GM13976 (cell line): Measurements from ENCODE around the gene S100A9.
A peak's percentile ranks its signal among the peaks of the same experiment; 100 is the strongest.
"Not testable (repeated sequence)": the region's sequence is repeated elsewhere in the genome, so short reads cannot be mapped to it uniquely, and the experiment has no call there.

ENCODE experiments used
- DNase-seq: peaks from one replicate; pipeline ENCODE4 v3.0.0; 2012; ENCODE audit warnings: low spot score
- CTCF ChIP-seq: IDR thresholded peaks from 2 replicates; pipeline ENCODE4 v1.5.1; 2012; ENCODE audit warnings: borderline replicate concordance, mild to moderate bottlenecking; ENCODE audit not compliant: insufficient read depth; ENCODE audit errors: extremely low read depth, missing control alignments, control extremely low read depth
- in situ Hi-C: fragments of 300-500 bp; cut with MboI; formaldehyde crosslinking; loops from one replicate; pipeline ENCODE4 v1.12.0; 2022; ENCODE audit warnings: low sequenced_read_pairs, mixed read lengths, inconsistent platforms; ENCODE audit not compliant: unreplicated experiment

Gene S100A9

GRCh38 chr1:153345187-153346076 is 12.2 kb upstream of the S100A9 start:
- no peak for TF ChIP-seq CTCF
- DNase-seq: peak; percentile 45
- in situ Hi-C loops: no loop called here

- TF ChIP-seq CTCF: no peak
- in situ Hi-C loops: no loop called here
- DNase-seq: peak; percentile 31
Observed at GRCh38 chr1:153346077-153346723, 11.5 kb upstream of the S100A9 start.

- DNase-seq, in situ Hi-C loops: not testable (repeated sequence)
Observed at GRCh38 chr1:153347049-153347448, 10.6 kb upstream of the S100A9 start.

DNA sequence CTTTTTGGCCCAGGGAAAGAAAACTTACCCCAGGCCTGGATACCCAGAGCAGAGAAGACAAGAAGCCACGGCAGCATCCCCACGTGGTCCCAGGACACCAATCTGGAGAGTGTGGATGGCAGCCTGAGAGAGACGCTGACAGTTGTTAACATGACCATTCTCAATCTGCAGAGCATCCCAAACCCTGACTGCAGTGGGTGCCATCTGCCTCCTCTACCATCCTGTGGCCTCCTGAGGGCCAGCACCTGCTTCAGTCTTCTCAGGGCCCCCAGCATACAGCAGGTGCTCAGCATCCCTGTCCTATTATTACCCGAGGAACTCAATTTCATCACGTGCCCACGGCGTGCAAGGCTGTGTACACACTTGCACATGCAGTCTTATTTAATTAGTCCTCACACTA is 9.8 kb upstream of the S100A9 start:
- in situ Hi-C loops: no loop called here
- TF ChIP-seq CTCF: no peak
- no peak for DNase-seq

DNA sequence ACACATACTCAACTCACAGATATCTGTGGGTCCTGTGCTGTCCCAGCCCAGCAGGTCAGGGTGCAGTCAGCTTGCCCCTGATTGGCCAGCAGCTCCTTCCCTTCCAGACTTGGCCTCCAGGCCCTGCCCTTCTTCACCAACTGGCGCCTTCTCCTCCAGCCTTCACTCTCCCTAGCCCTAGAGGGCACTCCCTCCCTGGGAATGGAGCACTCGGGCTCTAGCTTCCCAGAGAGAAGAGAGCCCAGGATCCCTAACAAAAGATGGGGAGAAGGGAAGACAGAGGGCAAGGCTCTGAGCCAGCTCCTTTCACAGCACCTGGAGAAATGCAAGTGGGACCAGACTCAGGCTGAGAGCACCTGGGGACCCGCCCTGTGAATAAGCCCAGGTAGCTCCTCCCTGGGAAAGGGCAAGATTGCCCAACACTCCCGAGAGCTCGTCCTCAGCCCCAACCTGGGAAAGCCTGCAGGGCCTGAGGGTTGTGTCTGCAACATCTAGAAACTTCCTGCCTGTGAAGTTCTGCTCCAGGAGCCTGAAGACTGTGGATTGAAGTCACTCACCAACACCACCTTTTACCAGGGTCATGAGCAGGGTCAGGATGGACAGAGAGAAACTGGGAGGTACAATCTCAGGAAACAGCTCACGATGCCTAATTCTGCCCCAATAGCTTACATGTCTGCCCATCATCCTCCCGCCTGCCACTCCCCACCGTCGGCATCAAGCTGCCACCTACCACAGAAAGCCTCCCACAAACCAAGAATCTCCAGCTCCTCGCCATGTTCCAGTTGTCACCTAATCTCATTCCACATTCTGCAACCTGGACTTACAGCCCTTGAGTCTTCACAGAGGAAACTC is 8.9 kb upstream of the S100A9 start, which contains the start of gene PGLYRP4:
Gene PGLYRP4, minus strand, starts transcription at position 331 of the 852 bp plus-strand sequence. CDS start 909 bp downstream, outside the sequence.
- no peak for DNase-seq

More for the DNA sequence above, 8.9 kb upstream of the S100A9 start, which contains the start of gene PGLYRP4:
- TF ChIP-seq CTCF: no peak
- in situ Hi-C loops: no loop called here
